22Rv1 (cell line): Measurements from ENCODE around the gene VWA5A.

Experiments used
- H3K27ac ChIP-seq: fragments of 450-650 bp; 2 replicates; pipeline ENCODE4 v1.5.1; 2017
- CTCF ChIP-seq: fragments of 450-650 bp; IDR thresholded peaks from 2 replicates; pipeline ENCODE4 v1.5.1; 2017; ENCODE audit warnings: mild to moderate bottlenecking
- ZFX ChIP-seq: fragments of 450-650 bp; IDR thresholded peaks from 2 replicates; pipeline ENCODE4 v1.6.1; 2017; ENCODE audit warnings: antibody characterized with exemption, borderline replicate concordance

The VWA5A gene

GRCh38 chr11:124081483-124081882, 33.8 kb upstream of the VWA5A start:
- no peak overlapping the region for H3K27ac ChIP-seq
- TF ChIP-seq ZFX (no peak), CTCF (no peak)

- no peak overlapping the region for H3K27ac ChIP-seq
- TF ChIP-seq CTCF (no peak), ZFX (no peak)
Measured at GRCh38 chr11:124082371-124082770, 32.9 kb upstream of the VWA5A start.

- H3K27ac ChIP-seq: no peak overlapping the region
- no peak for TF ChIP-seq CTCF
- TF ChIP-seq ZFX: no peak
Measured at GRCh38 chr11:124085583-124085982, 29.7 kb upstream of the VWA5A start.

GRCh38 chr11:124085997-124086846, 29.0 kb upstream of the VWA5A start:
- no peak overlapping the region for H3K27ac ChIP-seq
- TF ChIP-seq CTCF (no peak), ZFX (no peak)

- H3K27ac ChIP-seq: no peak overlapping the region
- no peak for TF ChIP-seq CTCF
- TF ChIP-seq ZFX: no peak
Measured at GRCh38 chr11:124090996-124091395, 24.3 kb upstream of the VWA5A start.

GRCh38 chr11:124093330-124093729, 21.9 kb upstream of the VWA5A start:
- no peak for TF ChIP-seq CTCF
- no peak for TF ChIP-seq ZFX
- no peak overlapping the region for H3K27ac ChIP-seq

GRCh38 chr11:124094731-124095130, 20.5 kb upstream of the VWA5A start:
- no peak for TF ChIP-seq ZFX
- no peak for TF ChIP-seq CTCF
- H3K27ac ChIP-seq: no peak overlapping the region
